A673 (cell line): ENCODE results near the gene TTC28. TPM values are rescaled to one million over a fixed set of nuclear protein-coding genes. Genes with fewer than 3 reads are reported as not detected.

Experiments used
- BruUV-seq: library from RNA; stranded (reverse); fragments of 400-500 nt; replicated peaks from 2 replicates; lab custom pipeline; 2021; lab: Mats Ljungman, UMichigan
- CTCF ChIA-PET: fragments of 300-600 bp; sonication (Branson Sonifier 250); formaldehyde crosslinking; loops from one replicate; lab custom pipeline; 2022; ENCODE audit warnings: antibody characterized with exemption; lab: Charles Lee
- POLR2A ChIA-PET: fragments of 300-600 bp; sonication (Branson Sonifier 250); formaldehyde crosslinking; loops from one replicate; lab custom pipeline; 2022; ENCODE audit warnings: antibody characterized with exemption; ENCODE audit not compliant: low non-redundant PET; lab: Charles Lee
- DNase-seq: peaks from one replicate; pipeline ENCODE4 v3.0.0-alpha.2; 2015; ENCODE audit warnings: low spot score
- H3K27ac ChIP-seq: fragments of 200-600 bp; sonication (generic); 2 replicates; pipeline ENCODE4 v1.5.1; 2016; ENCODE audit warnings: mixed run types, low read depth, mild to moderate bottlenecking, mixed read lengths, antibody characterized with exemption, low read length; ENCODE audit not compliant: poor library complexity, severe bottlenecking
- H3K27me3 ChIP-seq: fragments of 200-600 bp; sonication (generic); replicated peaks from 2 replicates; pipeline ENCODE4 v1.6.1; 2017; ENCODE audit warnings: mixed run types, low read depth, mild to moderate bottlenecking, mixed read lengths, antibody characterized with exemption, low read length; ENCODE audit not compliant: insufficient read depth, poor library complexity
- H3K36me3 ChIP-seq: fragments of 200-600 bp; sonication (generic); 2 replicates; pipeline ENCODE4 v1.6.1; 2016; ENCODE audit warnings: mixed run types, mild to moderate bottlenecking, mixed read lengths, antibody characterized with exemption, low read length; ENCODE audit not compliant: insufficient read depth, poor library complexity, severe bottlenecking
- H3K4me1 ChIP-seq: fragments of 200-600 bp; sonication (generic); 2 replicates; pipeline ENCODE4 v1.6.1; 2017; ENCODE audit warnings: mixed run types, mild to moderate bottlenecking, mixed read lengths, antibody characterized with exemption, low read length; ENCODE audit not compliant: insufficient read depth, poor library complexity, severe bottlenecking
- H3K4me3 ChIP-seq: fragments of 200-600 bp; sonication (generic); 2 replicates; pipeline ENCODE4 v1.5.1; 2016; ENCODE audit warnings: low read depth, mixed run types, mild to moderate bottlenecking, mixed read lengths, low read length; ENCODE audit not compliant: poor library complexity, severe bottlenecking
- H3K9me3 ChIP-seq: fragments of 200-600 bp; sonication (generic); 2 replicates; pipeline ENCODE4 v1.6.1; 2016; ENCODE audit warnings: mixed run types, low read depth, mild to moderate bottlenecking, mixed read lengths, antibody characterized with exemption, low read length; ENCODE audit not compliant: poor library complexity, severe bottlenecking
- EZH2 ChIP-seq: fragments of 200-600 bp; sonication (generic); IDR thresholded peaks from 2 replicates; pipeline ENCODE4 v1.6.1; 2017; ENCODE audit warnings: borderline replicate concordance, low read depth, mild to moderate bottlenecking, mixed read lengths, antibody characterized with exemption, low read length; ENCODE audit not compliant: poor library complexity, severe bottlenecking
- intact Hi-C: fragments of 100-400 bp; cut with micrococcal nuclease; formaldehyde crosslinking; loops from one replicate; pipeline ENCODE4 v1.10.0; 2022; ENCODE audit not compliant: unreplicated experiment
- total RNA-seq: library from RNA; stranded (reverse); gene quantifications from 2 replicates; pipeline ENCODE4 v1.2.3, GENCODE V29; 2021
- TF ChIP-seq, protein P1 (sequence below): fragments of 300-800, 200-600 bp; sonication (generic); conservative IDR thresholded peaks from 2 replicates; pipeline ENCODE4 v1.5.1; 2017; ENCODE audit warnings: low read depth, mild to moderate bottlenecking, antibody characterized with exemption, low read length, moderate library complexity, mixed read lengths

The TTC28 gene
- total RNA-seq, 1 experiment from 2014 or later = 48.7 TPM

DNA sequence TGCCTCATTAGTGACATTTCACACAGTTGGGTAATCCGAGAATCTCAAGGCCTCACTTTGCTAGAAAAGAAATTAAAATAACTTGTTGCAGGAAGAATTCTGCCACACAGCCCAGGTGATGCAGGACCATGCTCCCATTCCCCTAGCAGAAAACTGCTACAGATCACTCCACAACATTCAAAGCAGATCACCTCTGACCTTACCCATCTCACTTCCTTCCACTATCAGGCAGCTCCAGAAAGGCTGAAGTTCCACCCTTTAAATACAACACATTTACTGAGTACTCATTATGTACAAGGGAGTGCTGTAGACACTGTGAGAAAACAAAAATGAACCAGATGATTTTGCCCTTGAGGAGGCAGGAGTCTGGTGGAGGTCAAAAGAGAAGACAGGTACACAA lies 231.0 kb downstream of the TTC28 start:
- H3K4me3 ChIP-seq = no peak overlapping the region
- no peaks in the 10 kb centered on the region for H3K9me3 ChIP-seq
- no peak for DNase-seq
- H3K4me1 ChIP-seq = peaks cover 7% of the 10 kb centered on the region
- H3K27me3 ChIP-seq = no peaks in the 10 kb centered on the region
- intact Hi-C loops = no loop called here
- H3K27ac ChIP-seq = no peak overlapping the region
- no TSS peak for BruUV-seq
- POLR2A ChIA-PET = no interaction called here
- TF ChIP-seq EZH2 = no peak
- TF ChIP-seq, protein P1, sequence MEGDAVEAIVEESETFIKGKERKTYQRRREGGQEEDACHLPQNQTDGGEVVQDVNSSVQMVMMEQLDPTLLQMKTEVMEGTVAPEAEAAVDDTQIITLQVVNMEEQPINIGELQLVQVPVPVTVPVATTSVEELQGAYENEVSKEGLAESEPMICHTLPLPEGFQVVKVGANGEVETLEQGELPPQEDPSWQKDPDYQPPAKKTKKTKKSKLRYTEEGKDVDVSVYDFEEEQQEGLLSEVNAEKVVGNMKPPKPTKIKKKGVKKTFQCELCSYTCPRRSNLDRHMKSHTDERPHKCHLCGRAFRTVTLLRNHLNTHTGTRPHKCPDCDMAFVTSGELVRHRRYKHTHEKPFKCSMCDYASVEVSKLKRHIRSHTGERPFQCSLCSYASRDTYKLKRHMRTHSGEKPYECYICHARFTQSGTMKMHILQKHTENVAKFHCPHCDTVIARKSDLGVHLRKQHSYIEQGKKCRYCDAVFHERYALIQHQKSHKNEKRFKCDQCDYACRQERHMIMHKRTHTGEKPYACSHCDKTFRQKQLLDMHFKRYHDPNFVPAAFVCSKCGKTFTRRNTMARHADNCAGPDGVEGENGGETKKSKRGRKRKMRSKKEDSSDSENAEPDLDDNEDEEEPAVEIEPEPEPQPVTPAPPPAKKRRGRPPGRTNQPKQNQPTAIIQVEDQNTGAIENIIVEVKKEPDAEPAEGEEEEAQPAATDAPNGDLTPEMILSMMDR = no peak
- H3K36me3 ChIP-seq = no peaks in the 10 kb centered on the region
- CTCF ChIA-PET = no interaction called here

DNA sequence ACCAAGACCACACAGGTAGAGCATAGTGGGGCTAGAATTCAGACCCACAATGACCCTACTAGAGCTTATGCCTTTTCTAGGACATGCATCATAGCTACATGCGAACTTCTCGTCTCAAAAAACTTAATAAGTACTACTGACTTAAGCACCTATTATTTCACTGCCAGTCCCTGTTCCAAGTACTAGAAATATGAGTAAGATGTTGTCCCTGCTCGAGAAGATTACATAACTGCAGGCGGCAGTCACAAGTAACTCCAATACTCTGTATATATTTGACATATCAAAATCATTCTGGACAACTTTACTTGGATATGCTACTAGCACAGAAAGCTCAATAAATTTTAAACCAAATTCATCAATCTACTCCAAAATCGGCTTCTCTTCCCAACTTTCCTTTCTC lies 235.0 kb downstream of the TTC28 start:
- CTCF ChIA-PET = no interaction called here
- BruUV-seq = no TSS peak
- intact Hi-C loops = loop anchor here (5.0 kb wide), 1 partner anchor 148 kb away; no protein-coding TSS in a partner anchor

DNA sequence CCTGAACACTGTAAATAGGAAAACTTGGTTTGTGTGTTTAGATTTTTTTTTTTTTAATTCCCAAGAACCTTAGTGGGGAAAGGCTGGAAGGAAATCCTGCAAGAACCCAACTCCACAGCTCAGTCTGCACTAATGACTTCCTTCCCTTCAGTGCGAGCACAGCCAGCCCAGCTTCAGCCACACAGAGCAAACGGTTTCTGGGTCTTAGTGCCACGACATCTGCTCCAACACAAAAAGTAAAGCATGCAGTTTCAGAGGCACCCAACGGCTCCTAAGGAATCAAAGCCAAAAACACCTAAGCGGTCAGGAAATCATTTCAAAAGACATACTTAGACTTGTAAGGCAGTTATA lies 236.1 kb downstream of the TTC28 start:
- DNase-seq = peak; percentile 88
- H3K4me3 ChIP-seq = peak overlapping the region; percentile 49
- intact Hi-C loops = loop anchor here (2.0 to 5.0 kb wide), 2 partner anchors 149 to 393 kb away; no protein-coding TSS in a partner anchor
- H3K27ac ChIP-seq = peak overlapping the region; percentile 74
- ChIA-PET CTCF (interaction anchor here (0.7 kb wide), 2 partner anchors 13 to 385 kb away, joined by 3 to 4 read pairs; no protein-coding TSS in a partner anchor), POLR2A (no interaction called here)
- no TSS peak for BruUV-seq
- peaks cover 47% of the 10 kb centered on the region for H3K4me1 ChIP-seq
- no peaks in the 10 kb centered on the region for H3K27me3 ChIP-seq
- no peaks in the 10 kb centered on the region for H3K9me3 ChIP-seq
- no peaks in the 10 kb centered on the region for H3K36me3 ChIP-seq
- TF ChIP-seq EZH2 = no peak
- TF ChIP-seq, protein P1 = no peak

More for the DNA sequence above, 235.0 kb downstream of the TTC28 start:
- Histone ChIP-seq H3K27me3 (no peaks in the 10 kb centered on the region), H3K9me3 (no peaks in the 10 kb centered on the region), H3K4me1 (peaks cover 40% of the 10 kb centered on the region), H3K36me3 (no peaks in the 10 kb centered on the region), H3K27ac (no peak overlapping the region), H3K4me3 (no peak overlapping the region)
- TF ChIP-seq EZH2 = no peak
- TF ChIP-seq, protein P1 = no peak
- POLR2A ChIA-PET = no interaction called here
- DNase-seq = no peak
